NCI-H82 treated with DMSO at 0.1 percent for 48 hours (cell line): Measurements from ENCODE around the gene PPM1B.
"Not testable (repeated sequence)": the region's sequence is repeated elsewhere in the genome, so short reads cannot be mapped to it uniquely, and the experiment has no call there.

Experiments used
- DNase-seq: peaks from one replicate; lab custom pipeline; 2025; ENCODE audit not compliant: unreplicated experiment; lab: John Stamatoyannopoulos, UW

PPM1B gene

DNA sequence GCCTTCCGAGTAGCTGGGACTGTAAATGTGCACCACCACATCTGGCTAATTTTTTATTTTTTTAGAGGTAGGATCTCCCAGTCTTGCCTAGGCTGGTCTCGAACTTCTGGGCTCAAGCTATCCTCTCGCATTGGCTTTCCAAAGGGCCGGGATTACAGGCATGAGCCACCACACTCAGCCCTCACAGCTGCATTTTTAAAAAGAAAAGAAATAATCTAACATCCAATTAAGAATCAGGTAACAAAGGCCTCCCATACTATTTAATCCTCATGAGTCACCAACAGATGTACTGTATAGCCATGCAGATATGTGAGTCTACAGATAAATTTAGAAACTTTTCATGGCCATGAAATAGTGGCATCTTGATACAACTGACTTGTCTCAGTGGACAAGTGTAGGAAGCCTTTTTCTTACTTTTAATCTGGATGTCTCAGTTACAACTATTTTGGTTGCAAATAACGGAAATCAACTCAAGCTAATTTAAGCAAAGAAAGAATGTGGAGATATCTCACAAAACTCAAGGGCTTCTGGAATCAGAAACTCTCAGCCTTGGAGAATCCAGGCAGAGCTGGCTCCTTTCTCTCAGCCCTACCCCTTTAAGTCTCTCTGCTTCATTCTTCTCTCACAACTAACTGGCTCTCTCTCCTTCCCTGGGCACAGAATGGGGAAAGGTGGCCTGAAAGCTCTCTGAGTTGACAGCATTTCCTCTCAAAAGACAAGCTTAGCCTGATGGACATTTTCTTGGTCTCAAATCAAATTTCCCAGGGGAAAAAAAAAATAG is 12.8 kb upstream of the PPM1B start:
- DNase-seq: no peak

DNA sequence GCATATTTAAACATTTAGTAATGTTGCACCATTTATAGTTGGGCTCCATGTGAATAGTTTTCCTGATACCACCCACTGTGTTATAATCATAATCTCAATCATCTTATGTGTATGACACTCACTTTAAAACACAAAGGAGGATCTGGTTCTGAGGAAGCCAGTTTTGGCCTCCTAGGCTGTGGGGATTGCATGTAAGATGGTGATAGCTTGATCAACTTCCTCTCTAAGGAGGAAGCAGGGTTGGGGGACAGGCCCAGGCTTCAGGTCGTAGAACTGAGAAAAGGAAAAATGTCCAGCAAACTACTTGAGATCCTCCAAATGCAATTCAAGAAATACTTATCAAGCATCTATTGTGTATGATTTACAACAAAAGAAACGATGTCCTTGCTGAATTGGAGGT is 4.9 kb upstream of the PPM1B start:
- no peak for DNase-seq

DNA sequence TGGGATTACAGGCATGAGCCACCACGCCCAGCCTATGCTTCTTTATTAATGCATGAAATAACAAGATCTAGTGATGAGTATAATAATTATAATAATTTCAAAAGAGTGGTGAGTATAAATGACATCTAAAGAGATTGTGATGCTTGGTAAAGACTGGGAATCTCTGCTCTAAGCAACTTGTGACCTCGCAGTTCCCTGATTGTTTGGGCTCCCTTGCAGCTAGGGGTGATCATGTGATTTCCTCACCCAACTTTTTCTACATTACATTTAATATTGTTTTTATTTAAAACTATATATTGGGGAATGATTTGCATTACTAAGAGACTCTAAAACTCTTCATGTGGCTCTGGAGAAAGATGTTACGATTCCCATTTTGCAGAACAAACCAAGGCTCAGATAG is 4.1 kb upstream of the PPM1B start:
- no peak for DNase-seq

DNA sequence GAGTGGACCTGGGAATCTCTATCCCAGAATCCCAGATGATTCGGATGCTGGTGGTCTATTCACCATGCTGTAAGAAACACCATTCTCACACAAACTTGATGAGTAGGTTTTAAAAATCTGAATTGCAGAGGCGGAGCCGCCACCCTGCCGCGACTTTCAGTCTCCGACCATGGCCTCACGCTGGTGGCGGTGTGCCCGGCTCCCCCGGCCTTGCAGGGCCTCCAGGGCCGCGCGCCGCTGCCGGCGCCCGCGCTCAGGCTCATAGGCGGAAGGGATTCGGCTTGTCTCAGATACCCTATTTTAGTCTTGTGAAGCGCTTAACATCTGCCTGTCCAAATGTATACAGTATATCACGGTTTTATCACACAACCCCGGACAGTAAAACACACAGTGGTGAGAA is 2.6 kb upstream of the PPM1B start:
- DNase-seq: no peak

DNA sequence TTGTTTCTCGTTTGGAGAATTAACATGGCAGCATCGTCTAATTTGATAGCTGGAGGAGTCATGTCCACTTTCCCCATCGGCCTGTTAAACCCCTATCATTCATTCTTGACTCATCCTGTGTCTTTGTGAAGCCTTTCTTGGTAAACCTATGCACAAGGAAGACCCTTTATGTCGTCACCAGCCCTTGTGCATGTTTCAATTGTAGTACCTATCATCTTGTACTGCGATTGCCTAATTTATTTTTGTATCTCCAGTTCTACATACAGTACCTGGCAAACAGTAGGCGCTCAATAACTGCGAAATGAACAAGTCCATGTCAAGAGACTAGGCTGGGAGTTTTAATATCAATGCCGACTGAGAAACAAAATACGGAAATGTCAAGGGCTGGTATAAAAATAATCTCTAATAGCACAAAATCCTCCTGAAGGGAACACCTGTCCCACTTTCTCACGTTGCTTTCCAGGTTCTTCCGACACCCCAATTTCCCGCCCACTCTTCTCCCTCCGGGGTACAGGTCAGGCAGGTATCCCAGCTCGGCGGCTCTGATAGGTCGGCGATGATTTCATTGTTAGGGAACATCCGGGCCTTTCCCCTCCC is 1.3 kb upstream of the PPM1B start:
- no peak for DNase-seq

DNA sequence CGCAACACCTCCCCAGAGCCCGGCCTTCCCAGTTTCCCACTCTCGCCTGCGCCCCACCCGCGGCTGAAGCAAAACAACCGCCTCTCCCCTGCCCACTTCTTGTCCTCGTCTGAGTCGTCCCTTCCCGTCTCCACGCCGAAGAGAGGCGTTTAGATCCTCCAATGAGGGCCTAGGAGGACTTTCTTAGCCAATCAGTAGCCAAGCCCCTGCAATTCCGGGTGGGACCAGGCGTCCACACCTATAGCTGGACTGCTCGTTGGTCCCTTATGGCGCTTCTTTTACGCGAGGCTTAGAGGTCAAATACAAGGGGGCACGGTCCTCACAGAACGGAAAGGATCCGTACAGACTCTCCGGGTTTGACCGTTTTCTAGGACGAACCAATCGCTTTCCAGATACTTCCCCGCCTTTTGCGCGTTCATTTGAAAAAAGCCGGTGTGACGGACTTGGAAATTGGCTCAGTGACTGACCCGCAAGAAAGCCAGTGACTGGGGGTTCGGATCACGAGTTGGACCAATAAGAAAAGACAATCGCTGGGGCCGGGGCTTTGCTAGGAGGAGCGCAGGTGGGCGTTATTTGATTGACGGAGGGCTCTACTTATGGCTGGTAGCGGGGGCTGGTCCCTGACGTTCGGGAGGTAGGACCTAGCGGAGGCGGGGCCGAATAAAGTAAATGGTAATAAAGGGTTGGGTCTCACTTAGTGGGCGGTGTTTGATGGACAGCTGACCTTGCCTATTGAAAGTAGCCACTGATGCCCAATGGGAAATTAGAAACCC is 581 bp upstream of the PPM1B start:
- DNase-seq: peak; percentile 100

DNA sequence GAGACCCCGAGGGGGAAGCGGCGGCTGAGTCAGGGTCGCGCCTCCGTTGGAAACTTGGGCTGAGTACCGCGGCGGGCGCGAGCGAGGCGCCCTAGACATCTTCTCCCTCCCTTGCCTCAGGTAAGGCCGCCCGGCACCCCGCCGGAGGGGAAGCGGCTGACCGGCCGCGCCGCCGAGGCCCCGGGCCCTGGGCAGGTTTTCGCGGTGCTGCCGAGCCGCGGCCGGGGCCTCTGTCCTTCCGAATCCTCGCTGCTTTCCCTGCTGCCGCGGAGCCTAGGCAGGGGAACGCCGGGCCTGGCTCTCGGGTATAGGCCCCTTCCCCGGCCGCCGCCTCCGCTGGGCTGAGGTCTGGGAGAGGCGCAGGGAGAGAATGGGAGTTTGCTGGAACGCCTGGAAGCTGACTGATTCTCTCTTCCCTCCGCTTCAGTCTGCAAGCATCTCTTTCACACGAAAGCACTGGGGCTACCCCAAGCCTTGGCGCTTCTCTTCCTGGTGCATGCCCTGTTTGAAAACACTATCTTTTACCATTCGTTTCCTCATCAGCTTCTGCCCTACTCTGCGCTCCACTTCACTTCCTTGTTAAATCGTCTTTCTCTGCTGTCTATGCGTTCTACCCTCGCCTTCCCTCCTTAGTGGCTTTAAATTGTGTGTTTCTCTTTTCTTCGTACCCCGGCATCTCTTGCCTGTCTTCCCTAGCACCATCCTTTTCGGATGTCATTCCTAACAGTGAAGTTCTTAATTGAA is 652 bp downstream of the PPM1B start:
- no peak for DNase-seq

DNA sequence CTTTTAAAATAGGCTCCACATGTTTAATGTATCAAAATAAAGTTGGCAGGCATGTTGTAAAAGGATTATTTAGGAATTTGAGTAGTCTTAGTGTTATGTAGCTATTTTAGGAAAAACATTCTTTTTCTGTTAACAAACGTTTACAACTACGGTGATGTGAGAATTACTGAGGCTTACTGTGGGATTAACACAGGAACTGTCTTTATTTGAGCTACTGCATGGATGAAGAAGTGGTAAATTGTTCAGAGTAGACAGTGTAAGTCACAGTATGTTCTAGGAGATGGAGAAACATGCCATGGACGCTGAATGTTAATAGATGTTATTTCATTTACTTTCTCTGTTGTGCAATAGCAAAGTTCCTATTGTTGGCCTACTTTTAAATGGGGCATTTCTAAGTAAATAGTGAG is 1.6 kb downstream of the PPM1B start:
- no peak for DNase-seq

DNA sequence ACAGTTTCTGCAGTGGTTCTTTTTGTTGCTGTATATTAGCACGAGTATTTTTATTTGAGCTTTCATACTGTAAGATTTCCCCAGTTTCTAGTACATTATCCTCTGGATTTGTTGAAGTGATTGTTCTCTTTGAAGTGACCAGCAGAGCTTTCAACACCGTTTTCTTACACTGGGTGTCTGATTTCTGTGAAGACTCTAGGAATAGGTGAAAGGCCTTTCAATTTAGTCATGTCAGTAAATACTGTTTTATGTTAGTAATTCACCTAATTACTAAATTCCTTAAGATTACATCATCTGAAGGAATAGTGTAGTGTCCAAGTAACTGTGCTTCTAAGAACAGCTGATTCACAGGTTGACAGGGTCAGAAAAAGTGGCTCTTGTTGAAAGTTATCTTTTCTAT is 2.3 kb downstream of the PPM1B start:
- no peak for DNase-seq

DNA sequence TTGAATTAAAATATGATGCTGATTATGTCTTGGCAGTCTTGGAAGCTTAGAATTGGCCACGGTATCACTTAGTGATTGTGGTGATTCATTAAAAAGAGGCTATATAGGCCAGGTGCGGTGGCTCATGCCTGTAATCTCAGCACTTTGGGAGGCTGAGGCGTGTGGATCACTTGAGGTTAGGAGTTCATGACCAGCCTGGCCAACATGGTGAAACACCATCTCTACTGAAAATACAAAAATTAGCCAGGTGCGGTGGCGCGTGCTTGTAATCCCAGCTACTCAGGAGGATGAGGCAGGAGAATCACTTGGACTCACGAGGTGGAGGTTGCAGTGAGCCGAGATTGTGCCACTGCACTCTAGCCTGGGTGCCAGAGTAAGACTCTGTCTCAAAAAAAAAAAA is 2.8 kb downstream of the PPM1B start:
- DNase-seq: not testable (repeated sequence)

DNA sequence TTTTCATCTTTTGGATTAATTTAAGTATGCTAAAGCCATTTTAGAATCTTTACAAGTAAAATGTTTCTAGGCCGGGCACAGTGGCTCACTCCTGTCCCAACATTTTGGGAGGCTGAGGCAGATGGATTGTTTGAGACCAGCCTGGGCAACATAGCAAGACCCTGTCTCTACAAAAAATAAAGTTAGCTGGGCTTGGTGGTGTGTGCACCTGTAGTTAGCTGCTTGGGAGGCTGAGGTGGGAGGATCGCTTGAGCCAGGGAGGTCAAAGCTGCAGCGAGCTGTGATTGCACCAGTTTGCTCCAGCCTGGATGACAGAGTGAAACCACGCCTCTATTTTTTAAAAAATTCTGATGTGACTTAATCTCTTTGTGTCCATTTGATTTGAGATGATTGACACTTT is 3.9 kb downstream of the PPM1B start:
- DNase-seq: no peak

DNA sequence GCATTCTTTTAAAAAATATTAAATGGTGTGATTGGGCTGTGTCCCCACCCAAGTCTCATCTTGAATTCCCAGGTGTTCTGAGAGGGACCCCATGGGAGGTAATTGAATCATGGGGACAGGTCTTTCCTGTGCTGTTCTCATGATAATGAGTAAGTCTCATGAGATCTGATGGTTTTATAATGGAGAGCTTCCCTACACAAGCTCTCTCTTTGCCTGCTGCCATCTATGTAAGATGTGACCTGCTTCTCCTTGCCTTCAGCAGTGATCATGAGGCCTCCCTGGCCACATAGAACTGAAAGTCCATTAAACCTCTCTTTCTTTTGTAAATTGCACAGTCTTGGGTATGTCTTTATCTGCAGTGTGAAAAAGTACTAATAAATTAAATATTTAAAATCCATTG is 10.3 kb downstream of the PPM1B start:
- no peak for DNase-seq

DNA sequence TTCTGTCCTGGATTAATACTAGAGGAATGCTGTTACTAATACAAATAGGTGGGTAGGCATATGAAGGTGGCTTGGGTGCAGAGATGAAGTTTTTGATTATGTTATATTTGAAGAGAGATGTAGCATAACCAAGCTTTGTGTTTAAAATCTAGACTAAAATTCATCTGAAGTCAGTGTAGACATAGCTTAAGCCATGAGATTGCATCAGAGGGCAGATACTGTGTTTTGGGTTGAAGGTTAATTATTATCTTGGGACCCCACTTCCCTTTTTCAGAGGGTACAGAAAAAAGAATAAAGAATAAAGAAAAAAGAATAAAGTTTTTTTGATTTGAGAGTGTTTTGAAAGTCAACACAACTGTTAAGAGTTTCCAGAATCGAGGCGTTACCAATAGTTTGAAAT is 13.0 kb downstream of the PPM1B start:
- DNase-seq: no peak

DNA sequence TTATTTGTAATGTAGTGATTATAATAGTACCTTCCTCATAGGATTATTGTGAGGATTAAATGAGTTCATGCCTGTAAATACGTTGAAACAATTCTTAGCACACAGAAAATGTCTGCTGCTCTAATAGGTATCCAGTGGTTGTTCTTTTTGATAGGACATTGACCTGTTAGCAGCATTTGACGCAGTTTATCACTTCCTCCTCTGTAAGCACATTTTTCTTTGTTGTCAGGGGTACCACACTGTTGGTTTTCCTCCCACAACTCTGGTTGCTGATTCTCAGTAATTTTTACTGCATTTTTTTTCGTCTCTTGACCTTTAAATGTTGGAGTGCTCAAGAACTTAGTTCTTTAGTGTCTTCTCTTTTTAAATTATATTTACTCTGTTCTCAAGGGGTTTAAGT is 15.4 kb downstream of the PPM1B start:
- DNase-seq: no peak

DNA sequence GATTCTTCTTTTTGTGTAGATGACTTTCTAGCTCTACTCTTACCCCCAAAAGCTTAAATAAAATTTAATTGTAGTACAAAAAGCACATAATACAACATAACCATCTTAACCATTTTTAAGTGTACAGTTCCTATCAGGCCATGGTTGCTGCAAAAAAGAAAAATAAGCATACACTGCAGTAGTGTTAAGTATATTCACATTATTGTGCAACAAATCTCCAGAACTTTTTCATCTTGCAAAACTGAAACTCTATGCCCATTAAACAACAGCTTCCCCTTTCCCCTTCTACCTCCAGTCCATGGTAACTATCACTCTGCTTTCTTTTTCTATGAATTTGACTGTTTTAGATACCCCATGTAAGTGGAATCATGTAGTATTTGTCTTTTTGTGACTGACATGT is 18.1 kb downstream of the PPM1B start:
- no peak for DNase-seq

DNA sequence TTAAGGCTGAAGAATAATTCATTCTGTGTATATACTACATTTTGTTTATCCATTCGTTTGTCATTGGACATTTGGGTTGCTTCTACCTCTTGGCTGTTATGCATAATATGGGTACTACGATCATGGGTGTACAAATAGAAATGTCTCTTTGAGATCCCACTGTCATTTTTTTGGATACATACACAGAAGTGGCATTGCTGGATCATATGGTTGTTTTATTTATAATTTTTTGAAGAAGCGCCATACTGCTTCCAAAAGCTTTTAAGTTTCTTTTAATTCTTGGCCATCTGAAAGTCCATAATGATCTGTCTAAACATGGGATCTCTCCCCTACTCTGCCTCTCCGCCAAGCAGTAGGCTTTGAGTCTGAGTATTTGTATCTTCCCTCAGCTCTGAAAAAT is 18.6 kb downstream of the PPM1B start:
- no peak for DNase-seq

DNA sequence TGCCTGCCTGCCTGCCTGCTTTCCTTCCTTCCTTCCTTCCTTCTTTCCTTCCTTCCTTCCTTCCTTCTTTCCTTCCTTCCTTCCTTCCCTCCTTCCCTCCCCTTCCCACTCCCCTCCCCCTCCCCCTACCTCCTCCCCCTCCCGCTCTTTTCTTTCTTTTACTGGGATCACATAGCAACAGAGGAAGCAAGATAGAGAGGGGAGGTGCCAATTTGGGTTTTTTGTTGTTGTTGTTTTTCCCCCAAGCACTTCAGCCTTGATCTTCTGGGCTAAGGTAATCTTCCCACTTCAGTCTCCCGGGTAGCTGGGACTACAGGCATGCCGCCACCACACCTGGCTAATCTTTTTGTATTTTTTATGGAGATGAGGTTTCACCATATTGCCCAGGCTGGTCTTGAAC is 20.0 kb downstream of the PPM1B start:
- DNase-seq: no peak

DNA sequence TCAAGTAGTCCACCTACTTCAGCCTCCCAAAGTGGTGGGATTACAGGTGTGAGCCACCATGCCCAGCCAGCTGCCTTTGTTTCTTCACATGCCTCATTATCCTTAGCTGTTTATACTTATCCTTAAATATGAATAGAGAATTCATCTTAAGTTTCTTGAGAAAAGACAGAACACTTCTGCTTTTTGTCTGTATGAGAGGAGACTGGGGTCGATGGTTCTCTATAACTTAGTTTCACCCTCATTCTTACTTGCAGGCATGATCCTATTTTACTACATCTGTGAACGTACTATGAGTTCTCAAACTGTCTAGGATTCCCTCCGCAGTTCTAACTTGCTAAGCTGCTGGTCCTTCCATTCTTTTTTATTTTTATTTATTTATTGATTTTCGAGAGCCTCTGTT is 20.4 kb downstream of the PPM1B start:
- DNase-seq: no peak

DNA sequence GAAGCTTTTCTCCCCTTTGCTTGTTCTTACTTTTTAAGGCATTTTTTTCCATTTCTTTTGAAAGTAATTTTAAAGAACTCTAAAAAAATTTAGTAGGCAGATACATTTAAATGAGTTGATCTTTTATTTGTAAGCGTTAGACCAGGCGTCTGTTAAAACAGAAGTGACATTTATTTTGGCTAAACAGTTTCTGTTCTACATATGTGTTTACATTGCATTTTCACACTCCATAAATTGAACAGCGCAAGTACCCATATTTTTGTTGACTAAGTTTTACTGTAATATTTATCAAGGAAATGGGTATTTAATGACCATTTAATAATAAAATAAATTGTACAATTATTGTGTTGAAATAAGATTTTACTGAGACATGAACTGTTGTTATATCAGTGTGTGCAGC is 21.9 kb downstream of the PPM1B start:
- no peak for DNase-seq

DNA sequence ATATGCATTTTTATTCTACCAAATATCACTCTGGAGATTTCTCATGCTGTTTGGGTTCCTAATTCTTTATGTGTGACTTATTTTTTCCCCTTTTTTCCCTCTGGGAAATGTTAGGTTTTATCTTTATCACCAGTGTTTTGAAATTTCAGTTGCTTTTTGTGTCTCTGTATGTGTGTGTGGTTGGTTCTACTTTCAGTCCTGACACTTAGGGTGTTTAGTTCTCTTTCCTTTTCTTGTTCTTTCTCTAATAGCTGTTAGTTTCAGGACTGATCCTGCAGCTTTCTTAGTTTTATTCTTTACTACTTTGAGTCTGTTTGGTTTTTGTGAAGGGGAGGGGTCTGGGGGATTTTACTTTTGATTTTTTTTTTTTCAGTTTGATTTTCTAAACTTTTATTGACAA is 23.1 kb downstream of the PPM1B start:
- no peak for DNase-seq

DNA sequence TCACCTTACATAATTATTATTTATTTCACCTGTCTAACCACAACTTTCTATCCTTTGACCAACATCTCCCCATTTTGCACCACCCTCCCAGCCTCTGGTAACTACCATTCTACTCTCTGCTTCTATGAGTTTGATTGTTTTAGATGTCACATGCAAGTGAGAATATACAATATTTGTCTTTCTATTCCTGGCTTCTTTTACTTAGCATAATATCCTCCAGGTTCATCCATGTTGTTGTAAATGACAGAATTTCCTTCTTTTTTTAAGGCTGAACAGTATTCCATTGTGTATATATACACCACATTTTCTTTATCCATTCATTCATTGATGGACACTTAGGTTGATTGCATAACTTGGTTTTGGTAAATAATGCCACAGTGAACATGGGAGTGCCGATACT is 24.0 kb downstream of the PPM1B start:
- DNase-seq: no peak

DNA sequence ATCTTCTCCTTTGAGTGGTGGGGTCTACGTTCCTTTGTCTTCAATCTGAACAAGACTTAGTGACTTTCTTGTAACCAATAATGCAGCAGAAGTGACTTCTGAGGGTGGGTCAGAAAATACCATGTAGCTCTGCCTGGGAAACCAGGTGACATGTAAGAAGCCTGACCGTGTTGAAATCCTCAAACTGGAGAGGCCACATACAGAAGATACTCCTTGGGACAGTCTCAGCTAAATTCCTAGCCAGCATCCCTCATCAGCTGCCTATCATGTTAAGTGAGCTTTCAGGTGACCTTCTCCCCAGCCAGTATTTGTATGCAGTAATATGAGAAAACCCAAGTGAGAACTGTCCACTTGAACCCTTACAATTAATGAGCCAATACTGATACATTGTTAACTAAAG is 27.0 kb downstream of the PPM1B start:
- DNase-seq: no peak
